Measurements from ENCODE around the gene OR51S1. TPM values are rescaled to one million over a fixed set of nuclear protein-coding genes. Genes with fewer than 3 reads are reported as not detected.

The OR51S1 gene
- not detected in 2 replicates for total RNA-seq

GRCh38 chr11:4848908-4849532, at the start of gene OR51S1:
Gene OR51S1, minus strand, starts transcription at chr11:4849208. Its CDS starts 0 bp downstream, at chr11:4849208.

GRCh38 chr11:4881860-4882500, 33.0 kb upstream of the OR51S1 start, which contains the start of gene OR51T1:
Gene OR51T1, plus strand, starts transcription at chr11:4881900. Its CDS starts 0 bp downstream, at chr11:4881900.

GRCh38 chr11:4821021-4821420, 28.0 kb downstream of the OR51S1 start, which contains the start of gene OR51F2:
Gene OR51F2, plus strand, starts transcription at chr11:4821321. Its CDS starts 101 bp downstream, at chr11:4821422.

GRCh38 chr11:4804280-4804679, 44.7 kb downstream of the OR51S1 start, which contains the start of gene OR52R1:
Gene OR52R1, minus strand, starts transcription at chr11:4804380. Its CDS starts 0 bp downstream, at chr11:4804380.

Other genes starting within 250 kb of the OR51S1 start
- 11.4 and 20.1 TPM in 2 replicates for gene TRIM68, start 241.0 kb downstream of the OR51S1 start, total RNA-seq
- not detected in 2 replicates for gene OR51D1, start 211.7 kb downstream of the OR51S1 start, total RNA-seq
- gene OR51E1, start 205.2 kb downstream of the OR51S1 start, total RNA-seq, result not detected in 2 replicates
- gene OR51E2, start 151.4 kb downstream of the OR51S1 start, total RNA-seq, result not detected in 2 replicates
- not detected in 2 replicates for gene MMP26, start 144.4 kb downstream of the OR51S1 start, total RNA-seq
- gene OR51F1, start 79.3 kb downstream of the OR51S1 start, total RNA-seq, result not detected in 2 replicates
- not detected in 2 replicates for gene OR52R1, start 44.8 kb downstream of the OR51S1 start, total RNA-seq
- gene OR51F2, start 27.9 kb downstream of the OR51S1 start, total RNA-seq, result not detected in 2 replicates
- not detected in 2 replicates for gene OR51T1, start 32.7 kb upstream of the OR51S1 start, total RNA-seq
- not detected in 2 replicates for gene OR51A7, start 54.6 kb upstream of the OR51S1 start, total RNA-seq
- not detected in 2 replicates for gene OR51G2, start 70.1 kb upstream of the OR51S1 start, total RNA-seq
- not detected in 2 replicates for gene OR51G1, start 75.1 kb upstream of the OR51S1 start, total RNA-seq
- not detected in 2 replicates for gene OR51A4, start 98.4 kb upstream of the OR51S1 start, total RNA-seq
- not detected in 2 replicates for gene OR51A2, start 106.5 kb upstream of the OR51S1 start, total RNA-seq
- gene OR51L1, start 145.6 kb upstream of the OR51S1 start, total RNA-seq, result not detected in 2 replicates
- not detected in 2 replicates for gene OR52J3, start 197.3 kb upstream of the OR51S1 start, total RNA-seq
- not detected in 2 replicates for gene OR52E2, start 210.4 kb upstream of the OR51S1 start, total RNA-seq
- not detected in 2 replicates for gene OR52E1, start 220.4 kb upstream of the OR51S1 start, total RNA-seq